Large intestine (tissue), 3 donors: ENCODE data around the gene HOMER3. TPM values are rescaled to one million over a fixed set of nuclear protein-coding genes. Genes with fewer than 3 reads are reported as not detected.
"Not testable (repeated sequence)": the region's sequence is repeated elsewhere in the genome, so short reads cannot be mapped to it uniquely, and the experiment has no call there.

Experiments used
- DNase-seq, 2 donors: peaks; one replicate each; pipeline versions ENCODE4 v3.0.0 to v3.0.0-alpha.2; 2013
- H3K27ac ChIP-seq: one replicate; pipeline ENCODE4 v1.5.1; 2013; ENCODE audit warnings: low read length
- H3K27me3 ChIP-seq: 2 replicates; pipeline ENCODE4 v1.6.1; 2013; ENCODE audit warnings: low read length; ENCODE audit not compliant: control insufficient read depth, insufficient read depth
- H3K36me3 ChIP-seq: 2 replicates; pipeline ENCODE4 v1.6.1; 2013; ENCODE audit warnings: low read length; ENCODE audit not compliant: control insufficient read depth, insufficient read depth
- H3K4me1 ChIP-seq: one replicate; pipeline ENCODE4 v1.6.1; 2013; ENCODE audit warnings: low read length; ENCODE audit not compliant: control insufficient read depth, insufficient read depth
- H3K4me3 ChIP-seq: one replicate; pipeline ENCODE4 v1.5.1; 2013; ENCODE audit warnings: low read length
- H3K9me3 ChIP-seq: one replicate; pipeline ENCODE4 v1.6.1; 2013; ENCODE audit warnings: mild to moderate bottlenecking, low read depth, low read length, moderate library complexity; ENCODE audit not compliant: control insufficient read depth
- WGBS: methylation state at CpG from one replicate; pipeline ENCODE4 v1.1.5; 2013; ENCODE audit warnings: low lambda C conversion rate; ENCODE audit not compliant: insufficient coverage; 5-methylcytosine and 5-hydroxymethylcytosine counted together
- polyA plus RNA-seq: library from polyadenylated mRNA; unstranded; fragments of 120-200 nt; gene quantifications from one replicate; pipeline ENCODE4 v1.2.1, GENCODE V29; 2013

Gene HOMER3
- polyA plus RNA-seq, 1 donor = 13.9 TPM

DNA sequence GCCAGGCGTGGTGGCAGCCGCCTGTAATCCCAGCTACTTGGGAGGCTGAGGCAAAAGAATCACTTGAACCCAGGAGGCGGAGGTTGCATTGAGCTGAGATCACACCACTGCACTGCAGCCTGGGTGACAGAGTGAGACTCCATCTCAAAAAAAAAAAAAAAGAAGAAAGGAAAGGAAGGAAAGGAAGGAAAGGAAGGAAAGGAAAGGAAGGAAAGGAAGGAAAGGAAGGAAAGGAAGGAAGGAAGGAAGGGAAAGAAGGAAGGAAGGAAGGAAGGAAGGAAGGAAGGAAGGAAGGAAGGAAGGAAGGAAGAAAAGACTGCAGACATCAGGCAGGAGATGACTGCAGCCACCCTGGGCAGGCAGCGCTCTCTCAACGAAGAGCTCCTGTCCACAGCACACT lies 38.5 kb downstream of the HOMER3 start:
- no CpG with 5 or more reads among the region's 5 CpGs for WGBS
- H3K4me3 ChIP-seq, H3K9me3 ChIP-seq, DNase-seq, H3K27ac ChIP-seq, H3K27me3 ChIP-seq: not testable (repeated sequence)
- peaks cover 13% of the 10 kb centered on the region for H3K4me1 ChIP-seq
- peaks cover 56% of the 10 kb centered on the region for H3K36me3 ChIP-seq

DNA sequence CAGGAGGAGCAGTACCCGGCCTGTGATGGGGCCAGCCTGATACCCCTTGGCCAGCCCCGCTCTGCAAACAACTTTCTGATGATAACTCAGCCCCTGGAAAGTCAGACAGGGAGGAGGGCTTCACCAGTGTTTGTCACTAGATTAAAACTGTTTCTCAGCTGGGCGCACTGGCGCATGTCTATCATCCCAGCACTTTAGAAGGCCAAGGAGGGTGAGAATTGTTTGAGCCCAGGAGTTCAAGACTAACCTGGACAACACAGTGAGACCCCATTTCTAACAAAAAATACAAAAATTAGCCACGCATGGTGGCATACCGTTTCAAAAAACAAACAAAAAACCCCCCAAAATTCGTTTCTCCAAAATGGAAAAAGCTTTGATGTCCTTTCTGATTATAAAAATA lies 39.5 kb downstream of the HOMER3 start:
- DNase-seq = no peak
- Histone ChIP-seq H3K9me3 (peaks cover 3% of the 10 kb centered on the region), H3K4me3 (no peak overlapping the region), H3K36me3 (peaks cover 48% of the 10 kb centered on the region), H3K27me3 (peaks cover 2% of the 10 kb centered on the region), H3K4me1 (peaks cover 17% of the 10 kb centered on the region), H3K27ac (no peak overlapping the region)
- 100% methylated on average over 1 of the region's 7 CpGs for WGBS

DNA sequence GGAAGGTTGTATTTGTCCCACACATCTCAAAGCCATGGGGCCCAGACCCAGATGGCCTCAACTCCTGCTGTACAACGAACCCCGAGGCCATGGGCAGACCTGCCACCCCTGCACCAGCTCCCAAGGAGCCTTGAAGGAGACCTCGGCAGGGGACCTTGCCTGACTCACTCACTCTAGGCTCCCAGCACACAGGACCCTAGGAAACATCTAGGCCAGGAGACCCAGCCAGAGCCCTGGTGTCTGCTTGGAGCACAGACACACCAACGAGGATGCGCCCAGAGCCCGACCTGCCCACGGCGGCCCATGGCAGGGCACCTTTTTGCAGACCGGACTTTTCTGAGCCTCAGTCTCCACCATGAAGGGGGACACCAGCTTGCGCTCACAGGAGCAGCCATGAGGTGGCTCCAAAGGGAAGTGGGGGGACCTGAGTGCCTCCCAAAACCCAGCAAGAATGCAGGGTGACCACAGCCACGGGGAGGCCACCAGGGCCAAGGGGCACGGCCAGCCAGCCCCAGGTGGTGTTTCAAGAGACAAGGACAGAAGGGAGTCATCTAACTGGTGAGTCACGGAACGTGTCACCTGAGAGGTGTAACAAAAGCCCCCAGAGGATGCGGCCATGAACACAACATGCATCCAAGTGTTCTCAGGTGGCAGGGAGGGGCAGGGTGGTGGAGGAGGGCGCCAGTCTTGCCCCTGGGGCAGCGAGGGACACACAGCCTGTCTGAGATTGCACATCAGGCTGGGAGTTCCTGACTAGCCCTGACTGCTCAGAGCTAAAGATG lies 40.1 kb downstream of the HOMER3 start:
- H3K9me3 ChIP-seq = peaks cover 3% of the 10 kb centered on the region
- peaks cover 42% of the 10 kb centered on the region for H3K36me3 ChIP-seq

DNA sequence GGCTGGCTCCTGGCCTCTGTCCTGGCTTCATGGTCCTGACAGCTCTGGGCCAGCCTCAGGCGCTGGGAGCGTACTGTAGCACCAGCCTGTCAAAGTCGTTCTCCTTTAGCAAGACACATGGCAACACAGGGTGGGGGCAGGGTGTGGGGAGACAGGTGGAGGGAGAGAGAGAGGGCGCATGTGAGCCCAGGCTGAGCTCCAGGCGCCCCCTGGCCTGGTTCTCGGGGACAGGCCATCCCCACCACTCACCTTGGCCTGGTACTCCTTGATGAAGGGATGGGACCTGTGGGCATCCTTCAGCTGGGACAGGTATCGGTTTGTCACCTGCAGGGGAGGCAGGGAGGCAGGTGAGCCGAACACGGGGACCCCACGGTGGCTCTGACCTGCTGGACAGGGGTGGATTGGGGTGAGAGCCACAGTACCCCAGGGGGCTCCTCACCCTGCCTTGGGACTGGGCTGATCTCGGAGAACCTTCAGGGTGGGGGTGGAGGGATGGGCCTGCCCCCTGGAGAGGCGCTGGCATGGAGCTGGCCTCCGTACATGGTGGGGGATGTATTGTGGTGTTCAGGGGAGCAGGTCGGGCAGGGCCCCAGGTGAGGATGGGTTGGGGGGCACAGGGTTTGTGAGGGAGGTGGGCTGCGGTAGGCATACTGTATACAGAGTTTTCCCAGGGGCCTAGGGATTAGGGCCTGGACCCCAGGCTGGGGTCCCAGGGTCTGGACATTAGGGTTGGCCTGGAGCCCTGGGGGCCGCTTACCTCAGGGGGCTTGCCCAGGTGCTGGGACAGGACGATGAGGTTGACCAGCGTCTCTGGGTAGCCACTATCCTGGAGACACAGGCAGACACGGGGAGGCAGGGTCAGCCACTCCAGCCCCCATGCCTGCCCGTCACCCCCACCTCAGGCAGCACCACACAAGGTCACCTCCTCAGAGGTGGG lies 41.1 kb downstream of the HOMER3 start:
- Histone ChIP-seq H3K27me3 (peaks cover 10% of the 10 kb centered on the region), H3K4me1 (peaks cover 18% of the 10 kb centered on the region), H3K9me3 (peaks cover 3% of the 10 kb centered on the region), H3K36me3 (peaks cover 32% of the 10 kb centered on the region), H3K27ac (no peak overlapping the region), H3K4me3 (no peak overlapping the region)
- no CpG with 5 or more reads among the region's 20 CpGs for WGBS
- no peak for DNase-seq

More for the DNA sequence above, 40.1 kb downstream of the HOMER3 start:
- Histone ChIP-seq H3K4me1 (peaks cover 17% of the 10 kb centered on the region), H3K27ac (no peak overlapping the region), H3K4me3 (no peak overlapping the region), H3K27me3 (peaks cover 3% of the 10 kb centered on the region)
- no peak for DNase-seq
- no CpG with 5 or more reads among the region's 17 CpGs for WGBS

DNA sequence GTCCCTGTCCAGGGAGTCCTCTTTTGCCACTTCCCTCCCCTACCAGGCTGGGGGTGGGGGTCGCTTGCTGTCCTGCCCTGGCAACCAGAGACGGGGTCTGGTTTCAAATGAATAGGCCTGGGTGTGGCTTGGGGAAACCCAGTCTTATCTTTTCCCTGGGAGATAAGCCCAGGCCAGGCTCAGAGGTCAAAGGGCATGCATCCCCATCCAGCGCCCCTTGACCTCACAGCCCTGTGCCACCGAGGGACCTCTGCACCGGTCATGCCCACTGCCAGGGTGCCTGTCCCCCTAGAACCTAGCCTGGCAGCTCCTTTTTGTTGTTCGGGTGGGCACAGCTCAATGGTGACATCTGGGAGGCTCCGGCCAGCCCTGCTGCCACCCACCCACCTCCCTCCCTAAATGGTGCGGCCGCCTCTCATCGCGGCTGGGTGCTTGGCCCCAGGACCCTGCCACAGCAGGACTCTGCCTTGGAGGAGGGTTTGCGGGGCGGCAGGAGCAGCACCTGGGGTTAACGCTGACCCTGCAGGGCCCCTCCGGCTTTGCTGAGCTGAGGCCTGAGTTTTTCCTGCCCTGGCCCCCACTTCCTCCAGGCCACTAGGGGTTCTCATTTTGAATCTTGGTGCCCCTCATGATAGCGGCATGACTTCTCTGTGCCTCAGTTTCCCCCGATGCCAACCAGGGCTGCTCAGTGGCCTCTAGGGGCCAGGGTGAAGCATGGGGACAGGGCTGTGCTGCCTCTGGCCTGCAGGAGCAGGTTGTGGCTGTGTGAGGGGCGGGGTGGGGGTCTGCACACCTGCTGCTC lies 42.2 kb downstream of the HOMER3 start:
- no peak overlapping the region for H3K27ac ChIP-seq
- WGBS = no CpG with 5 or more reads among the region's 18 CpGs
- H3K4me3 ChIP-seq = no peak overlapping the region
- peaks cover 24% of the 10 kb centered on the region for H3K36me3 ChIP-seq
- no peak for DNase-seq
- H3K4me1 ChIP-seq = peaks cover 22% of the 10 kb centered on the region
- H3K27me3 ChIP-seq = peaks cover 21% of the 10 kb centered on the region
- H3K9me3 ChIP-seq = peaks cover 7% of the 10 kb centered on the region

DNA sequence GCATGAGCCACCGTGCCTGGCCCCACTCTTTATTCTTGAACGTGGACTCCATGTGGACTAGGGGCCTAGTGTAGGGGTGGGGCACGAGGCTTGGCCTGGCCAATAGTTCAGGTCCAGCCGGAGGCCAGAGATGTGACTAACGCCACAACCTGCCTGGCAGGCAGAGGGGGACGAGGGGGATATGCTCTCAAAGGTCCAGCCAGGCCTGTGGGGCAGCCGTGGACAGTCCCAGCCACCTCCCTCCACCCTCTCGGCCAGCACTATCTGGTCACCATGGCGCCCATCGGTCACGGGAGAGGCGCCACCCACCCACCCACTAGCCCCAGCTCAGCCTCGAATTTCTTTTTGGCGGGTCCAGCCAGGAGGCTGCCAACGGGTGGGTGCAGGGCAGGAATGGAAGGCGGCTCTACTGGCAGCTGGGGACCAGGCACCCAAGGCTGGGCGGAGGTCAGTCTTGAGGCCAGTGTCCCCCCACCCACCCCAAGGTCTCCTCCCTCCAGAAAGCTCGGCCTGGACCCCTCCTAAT lies 42.9 kb downstream of the HOMER3 start:
- DNase-seq = peak in 1 of 2 donors; percentile 57
- H3K4me3 ChIP-seq = no peak overlapping the region
- no peak overlapping the region for H3K27ac ChIP-seq
- H3K4me1 ChIP-seq = peaks cover 22% of the 10 kb centered on the region
- peaks cover 27% of the 10 kb centered on the region for H3K27me3 ChIP-seq
- peaks cover 7% of the 10 kb centered on the region for H3K9me3 ChIP-seq
- peaks cover 21% of the 10 kb centered on the region for H3K36me3 ChIP-seq
- no CpG with 5 or more reads among the region's 18 CpGs for WGBS

DNA sequence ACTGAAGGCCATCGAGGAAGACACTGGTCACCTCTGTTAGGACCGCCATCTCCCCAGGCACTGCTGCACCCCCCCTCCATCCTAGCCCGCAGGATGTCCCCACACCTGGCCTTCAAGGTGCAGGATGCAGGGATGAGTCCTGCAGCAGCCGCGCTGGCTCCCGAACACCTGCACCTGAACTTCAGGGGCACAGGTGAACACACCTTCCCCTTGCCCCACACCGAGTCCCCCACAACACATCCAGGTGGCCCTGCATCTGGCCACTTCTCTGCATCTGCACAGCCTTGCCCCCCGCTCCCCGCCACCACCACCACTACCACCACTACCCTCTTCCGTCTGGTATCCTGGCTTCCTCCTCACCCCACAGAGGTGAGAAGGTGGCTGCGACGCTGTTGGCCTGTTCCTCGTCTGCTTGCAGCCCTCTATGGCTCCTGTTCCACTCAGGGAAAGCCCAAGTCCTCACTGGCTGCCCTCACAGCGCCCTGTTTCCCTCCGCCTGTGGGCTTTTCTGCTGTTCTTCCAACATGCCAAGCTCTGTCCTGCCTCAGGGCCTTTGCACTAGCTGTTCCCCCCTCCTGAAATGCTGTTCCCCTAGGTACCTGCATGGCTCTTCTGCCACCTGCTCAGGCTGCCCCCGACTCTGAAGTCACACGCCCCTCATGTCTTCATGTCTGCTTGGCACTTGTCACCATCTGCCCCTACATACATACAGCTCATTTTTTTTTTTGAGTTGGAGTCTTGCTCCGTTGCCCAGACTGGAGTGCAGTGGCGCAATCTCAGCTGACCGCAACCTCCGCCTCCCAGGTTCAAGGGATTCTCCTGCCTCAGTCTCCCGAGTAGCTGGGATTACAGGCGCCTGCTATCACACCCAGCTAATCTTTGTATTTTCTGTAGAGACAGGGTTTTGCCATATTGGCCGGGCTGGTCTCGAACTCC lies 43.7 kb downstream of the HOMER3 start:
- Histone ChIP-seq H3K4me1 (peaks cover 22% of the 10 kb centered on the region), H3K4me3 (no peak overlapping the region), H3K27me3 (peaks cover 27% of the 10 kb centered on the region), H3K36me3 (peaks cover 16% of the 10 kb centered on the region), H3K27ac (no peak overlapping the region), H3K9me3 (peaks cover 7% of the 10 kb centered on the region)
- WGBS = no CpG with 5 or more reads among the region's 25 CpGs
- no peak for DNase-seq

DNA sequence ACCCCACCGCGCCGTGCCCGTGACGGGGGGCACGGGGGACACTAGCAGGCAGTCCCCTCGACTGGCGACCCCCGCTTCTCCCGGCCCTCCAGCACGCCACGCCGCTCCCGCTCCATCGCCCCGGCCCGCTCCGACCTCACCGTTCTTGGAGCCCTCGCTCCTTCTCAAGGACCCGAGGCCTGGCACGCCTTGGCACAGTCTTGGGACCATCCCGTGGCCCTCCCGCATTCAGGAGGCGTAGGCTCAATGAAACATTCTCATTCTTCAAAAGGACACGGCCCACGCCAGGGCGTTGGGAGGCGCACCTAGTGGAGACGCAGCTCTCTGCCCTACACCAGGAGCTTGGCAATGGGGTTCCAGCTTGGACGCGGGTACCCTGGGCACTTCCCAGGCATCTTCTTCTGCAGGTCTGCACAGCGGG lies 44.6 kb downstream of the HOMER3 start:
- DNase-seq = no peak
- H3K36me3 ChIP-seq = peaks cover 15% of the 10 kb centered on the region
- no CpG with 5 or more reads among the region's 33 CpGs for WGBS
- peaks cover 27% of the 10 kb centered on the region for H3K27me3 ChIP-seq
- peaks cover 22% of the 10 kb centered on the region for H3K4me1 ChIP-seq
- H3K27ac ChIP-seq = no peak overlapping the region
- no peak overlapping the region for H3K4me3 ChIP-seq
- H3K9me3 ChIP-seq = peaks cover 7% of the 10 kb centered on the region

DNA sequence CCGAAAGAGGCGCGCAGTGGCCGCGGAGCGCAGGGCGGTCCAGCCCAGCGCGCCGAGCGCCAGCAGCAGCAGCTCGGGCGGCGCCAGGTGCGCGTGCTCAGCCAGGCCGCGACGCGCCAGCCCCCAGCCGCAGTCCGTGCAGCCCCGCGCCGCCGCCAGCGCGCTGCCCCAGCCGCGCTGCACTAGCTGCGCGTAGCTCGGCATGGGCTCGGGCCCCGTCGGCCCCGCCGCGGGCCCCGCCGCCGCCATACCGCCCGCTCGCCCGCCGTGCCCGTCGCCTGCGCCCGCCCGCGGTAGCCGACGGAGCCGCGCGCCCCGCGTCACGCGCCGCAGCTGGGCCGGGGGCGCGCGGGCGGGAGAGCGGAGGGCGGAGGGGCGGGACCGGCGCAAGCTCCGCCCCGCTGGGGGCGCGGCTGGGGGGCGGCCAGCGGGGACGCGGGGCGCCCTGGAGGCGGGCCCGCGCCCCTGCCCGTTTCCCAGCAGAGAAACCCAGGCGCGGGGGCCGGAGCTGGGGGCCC lies 45.1 kb downstream of the HOMER3 start, which contains the start of gene CERS1:
TSS of gene CERS1 (minus strand) at position 335 of the 518 bp plus-strand sequence. CDS start at position 249, 86 bp downstream.
- DNase-seq = peak in 1 of 2 donors; percentile 32
- Histone ChIP-seq H3K4me3 (peak within 1 kb of the TSS; percentile 35), H3K9me3 (peaks cover 4% of the 10 kb centered on the region), H3K27me3 (peaks cover 27% of the 10 kb centered on the region), H3K36me3 (peaks cover 10% of the 10 kb centered on the region), H3K4me1 (peaks cover 22% of the 10 kb centered on the region), H3K27ac (no peak within 1 kb of the TSS)
- WGBS = no CpG with 5 or more reads among the region's 89 CpGs
